DND-41 (cell line): ENCODE measurements around the gene TAAR5.
"Not testable (repeated sequence)": the region's sequence is repeated elsewhere in the genome, so short reads cannot be mapped to it uniquely, and the experiment has no call there.

ENCODE experiments used
- ATAC-seq: fragments of 200-7000 bp; cut with Tn5 transposase; 3 replicates; pipeline ENCODE4 v1.9.1; 2021; ENCODE audit warnings: low read depth; ENCODE audit not compliant: insufficient read depth
- DNase-seq: peaks from one replicate; pipeline ENCODE4 v3.0.0-alpha.2; 2020
- H2AFZ ChIP-seq: 2 replicates; pipeline ENCODE4 v1.6.0; 2012; ENCODE audit warnings: low read depth, low read length
- H3K27ac ChIP-seq: 2 replicates; pipeline ENCODE4 v1.5.1; 2012; ENCODE audit warnings: low read length, inconsistent platforms
- H3K27me3 ChIP-seq: fragments of 200-600 bp; sonication (generic); 2 replicates; pipeline ENCODE4 v1.6.0; 2012; ENCODE audit warnings: low read length, mild to moderate bottlenecking, inconsistent platforms; ENCODE audit not compliant: insufficient read depth, poor library complexity
- H3K36me3 ChIP-seq: 2 replicates; pipeline ENCODE4 v1.5.1; 2012; ENCODE audit warnings: low read length, inconsistent platforms; ENCODE audit not compliant: insufficient read depth
- H3K4me1 ChIP-seq: 2 replicates; pipeline ENCODE4 v1.5.1; 2012; ENCODE audit warnings: mild to moderate bottlenecking, low read length; ENCODE audit not compliant: insufficient read depth
- H3K4me2 ChIP-seq: 2 replicates; pipeline ENCODE4 v1.6.0; 2012; ENCODE audit warnings: mild to moderate bottlenecking, moderate library complexity, low read length, inconsistent platforms; ENCODE audit not compliant: insufficient read depth
- H3K4me3 ChIP-seq, 2 experiments: fragments of 200-600 bp in 1 of 2; shearing (Covaris generic) in 1 of 2; 2 replicates each; pipeline ENCODE4 v1.5.1; 2012 to 2016; ENCODE audit warnings: inconsistent platforms in 2 of 2, low read length in 2 of 2, mild to moderate bottlenecking in 2 of 2, low read depth in 1 of 2, moderate library complexity in 1 of 2
- H3K79me2 ChIP-seq: 2 replicates; pipeline ENCODE4 v1.6.0; 2012; ENCODE audit warnings: low read length, inconsistent platforms; ENCODE audit not compliant: insufficient read depth
- H3K9ac ChIP-seq: 2 replicates; pipeline ENCODE4 v1.6.0; 2012; ENCODE audit warnings: low read depth, mild to moderate bottlenecking, inconsistent platforms, low read length, moderate library complexity
- H3K9me3 ChIP-seq: 2 replicates; pipeline ENCODE4 v1.5.1; 2012; ENCODE audit warnings: low read length, moderate library complexity, mild to moderate bottlenecking, inconsistent platforms; ENCODE audit not compliant: insufficient read depth, severe bottlenecking
- H4K20me1 ChIP-seq: 2 replicates; pipeline ENCODE4 v1.6.0; 2012; ENCODE audit warnings: low read length; ENCODE audit not compliant: insufficient read depth
- CTCF ChIP-seq: IDR thresholded peaks from 2 replicates; pipeline ENCODE4 v1.5.1; 2012; ENCODE audit warnings: borderline replicate concordance, low read length, moderate library complexity, mild to moderate bottlenecking; ENCODE audit not compliant: poor library complexity, severe bottlenecking; ENCODE audit errors: extremely low read depth
- EZH2 ChIP-seq: IDR thresholded peaks from 3 replicates; pipeline ENCODE4 v1.6.1; 2012; ENCODE audit warnings: borderline replicate concordance, low read depth, mild to moderate bottlenecking, moderate library complexity, low read length, inconsistent platforms; ENCODE audit not compliant: severe bottlenecking

TAAR5 gene

GRCh38 chr6:132611616-132612015, 22.1 kb upstream of the TAAR5 start:
- H2AFZ ChIP-seq = no peak overlapping the region
- H3K4me2 ChIP-seq = no peak overlapping the region
- no peak overlapping the region for H3K4me3 ChIP-seq
- no peak for ATAC-seq
- H3K9ac ChIP-seq = no peak overlapping the region
- no peaks in the 10 kb centered on the region for H3K79me2 ChIP-seq
- H3K27me3 ChIP-seq = no peaks in the 10 kb centered on the region
- H3K27ac ChIP-seq = no peak overlapping the region
- no peaks in the 10 kb centered on the region for H3K4me1 ChIP-seq
- no peak for DNase-seq
- no peaks in the 10 kb centered on the region for H4K20me1 ChIP-seq
- H3K9me3 ChIP-seq = no peaks in the 10 kb centered on the region
- TF ChIP-seq CTCF = no peak
- no peak for TF ChIP-seq EZH2
- no peaks in the 10 kb centered on the region for H3K36me3 ChIP-seq

- no peak overlapping the region for H3K4me3 ChIP-seq
- TF ChIP-seq EZH2 (no peak), CTCF (no peak)
- no peak for DNase-seq
- no peak overlapping the region for H2AFZ ChIP-seq
- no peaks in the 10 kb centered on the region for H3K36me3 ChIP-seq
- H3K79me2 ChIP-seq = no peaks in the 10 kb centered on the region
- H3K4me1 ChIP-seq = no peaks in the 10 kb centered on the region
- no peaks in the 10 kb centered on the region for H3K27me3 ChIP-seq
- no peak overlapping the region for H3K27ac ChIP-seq
- H3K4me2 ChIP-seq = no peak overlapping the region
- H3K9ac ChIP-seq = no peak overlapping the region
- no peaks in the 10 kb centered on the region for H4K20me1 ChIP-seq
- ATAC-seq = no peak
- H3K9me3 ChIP-seq = no peaks in the 10 kb centered on the region
These were observed 18.1 kb upstream of the TAAR5 start for GRCh38 chr6:132607544-132608233.

- H2AFZ ChIP-seq = no peak overlapping the region
- no peaks in the 10 kb centered on the region for H3K4me1 ChIP-seq
- no peaks in the 10 kb centered on the region for H3K79me2 ChIP-seq
- H4K20me1 ChIP-seq = no peaks in the 10 kb centered on the region
- no peak for TF ChIP-seq CTCF
- no peak for TF ChIP-seq EZH2
- H3K27ac ChIP-seq = no peak overlapping the region
- H3K9ac ChIP-seq = no peak overlapping the region
- no peaks in the 10 kb centered on the region for H3K9me3 ChIP-seq
- no peak overlapping the region for H3K4me3 ChIP-seq
- H3K27me3 ChIP-seq = no peaks in the 10 kb centered on the region
- ATAC-seq (no peak), DNase-seq (no peak)
- no peak overlapping the region for H3K4me2 ChIP-seq
- H3K36me3 ChIP-seq = no peaks in the 10 kb centered on the region
These were observed 15.2 kb upstream of the TAAR5 start for GRCh38 chr6:132604635-132605152.

GRCh38 chr6:132600900-132601299, 11.4 kb upstream of the TAAR5 start:
- H4K20me1 ChIP-seq, DNase-seq, H3K9me3 ChIP-seq, H3K27me3 ChIP-seq, H3K36me3 ChIP-seq, H3K79me2 ChIP-seq, H3K9ac ChIP-seq, H2AFZ ChIP-seq, H3K4me1 ChIP-seq, H3K27ac ChIP-seq, ATAC-seq, H3K4me2 ChIP-seq, H3K4me3 ChIP-seq: not testable (repeated sequence)
